ENCODE measurements around the gene CDC42EP2. TPM values are rescaled to one million over a fixed set of nuclear protein-coding genes. Genes with fewer than 3 reads are reported as not detected.

CDC42EP2 gene
- total and polyA plus RNA-seq, 3 donors from 2014 or later: 3.5 to 5.1 (median 4.4) TPM

DNA sequence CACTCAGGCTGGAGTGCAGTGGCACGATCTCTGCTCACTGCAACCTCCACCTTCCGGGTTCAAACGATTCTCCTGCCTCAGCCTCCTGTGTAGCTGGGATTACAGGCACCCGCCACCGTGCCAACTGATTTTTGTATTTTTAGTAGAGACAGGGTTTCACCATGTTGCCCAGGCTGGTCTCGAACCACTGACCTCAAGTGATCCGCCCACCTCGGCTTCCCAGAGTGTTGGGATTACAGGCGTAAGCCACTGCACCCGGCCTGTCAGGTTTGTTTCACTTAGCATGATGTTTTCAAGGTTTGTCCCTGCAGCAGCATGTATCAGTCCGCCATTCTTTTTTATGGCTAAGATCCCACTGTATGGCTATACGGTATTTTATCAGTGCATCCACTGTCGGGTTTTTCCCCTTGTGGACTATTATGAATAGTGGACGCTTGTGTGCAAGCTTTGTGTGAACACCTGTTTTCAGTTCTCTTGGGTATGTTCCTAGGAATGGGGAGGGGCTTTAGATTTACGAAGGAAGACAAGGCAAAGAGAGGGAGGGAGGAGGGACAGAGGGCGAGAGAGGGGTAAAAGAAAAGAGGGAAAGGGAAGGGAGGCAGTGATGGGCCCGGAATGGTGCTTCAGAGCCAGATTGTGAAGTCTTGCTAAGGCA lies 13.9 kb upstream of the CDC42EP2 start:
- no peak overlapping the region for H3K4me3 ChIP-seq
- H3K9me3 ChIP-seq: no peaks in the 10 kb centered on the region
- H3K27me3 ChIP-seq: no peaks in the 10 kb centered on the region
- DNase-seq: no peak
- H3K4me1 ChIP-seq: peaks cover 26% of the 10 kb centered on the region
- no peak for TF ChIP-seq POLR2A (IDR thresholded peaks at IDR 0.05)
- TF ChIP-seq, protein P1, sequence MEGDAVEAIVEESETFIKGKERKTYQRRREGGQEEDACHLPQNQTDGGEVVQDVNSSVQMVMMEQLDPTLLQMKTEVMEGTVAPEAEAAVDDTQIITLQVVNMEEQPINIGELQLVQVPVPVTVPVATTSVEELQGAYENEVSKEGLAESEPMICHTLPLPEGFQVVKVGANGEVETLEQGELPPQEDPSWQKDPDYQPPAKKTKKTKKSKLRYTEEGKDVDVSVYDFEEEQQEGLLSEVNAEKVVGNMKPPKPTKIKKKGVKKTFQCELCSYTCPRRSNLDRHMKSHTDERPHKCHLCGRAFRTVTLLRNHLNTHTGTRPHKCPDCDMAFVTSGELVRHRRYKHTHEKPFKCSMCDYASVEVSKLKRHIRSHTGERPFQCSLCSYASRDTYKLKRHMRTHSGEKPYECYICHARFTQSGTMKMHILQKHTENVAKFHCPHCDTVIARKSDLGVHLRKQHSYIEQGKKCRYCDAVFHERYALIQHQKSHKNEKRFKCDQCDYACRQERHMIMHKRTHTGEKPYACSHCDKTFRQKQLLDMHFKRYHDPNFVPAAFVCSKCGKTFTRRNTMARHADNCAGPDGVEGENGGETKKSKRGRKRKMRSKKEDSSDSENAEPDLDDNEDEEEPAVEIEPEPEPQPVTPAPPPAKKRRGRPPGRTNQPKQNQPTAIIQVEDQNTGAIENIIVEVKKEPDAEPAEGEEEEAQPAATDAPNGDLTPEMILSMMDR (IDR thresholded peaks at IDR 0.05): no peak
- H3K27ac ChIP-seq: no peak overlapping the region
- H3K36me3 ChIP-seq (ENCODE audit: low read depth, missing control alignments): no peaks in the 10 kb centered on the region
- intact Hi-C loops (cut with DNase I; ENCODE audit: low total_unique reads): no loop called here
- 89 to 91% methylated on average over 17 of the region's 17 CpGs for WGBS, 2 donors

DNA sequence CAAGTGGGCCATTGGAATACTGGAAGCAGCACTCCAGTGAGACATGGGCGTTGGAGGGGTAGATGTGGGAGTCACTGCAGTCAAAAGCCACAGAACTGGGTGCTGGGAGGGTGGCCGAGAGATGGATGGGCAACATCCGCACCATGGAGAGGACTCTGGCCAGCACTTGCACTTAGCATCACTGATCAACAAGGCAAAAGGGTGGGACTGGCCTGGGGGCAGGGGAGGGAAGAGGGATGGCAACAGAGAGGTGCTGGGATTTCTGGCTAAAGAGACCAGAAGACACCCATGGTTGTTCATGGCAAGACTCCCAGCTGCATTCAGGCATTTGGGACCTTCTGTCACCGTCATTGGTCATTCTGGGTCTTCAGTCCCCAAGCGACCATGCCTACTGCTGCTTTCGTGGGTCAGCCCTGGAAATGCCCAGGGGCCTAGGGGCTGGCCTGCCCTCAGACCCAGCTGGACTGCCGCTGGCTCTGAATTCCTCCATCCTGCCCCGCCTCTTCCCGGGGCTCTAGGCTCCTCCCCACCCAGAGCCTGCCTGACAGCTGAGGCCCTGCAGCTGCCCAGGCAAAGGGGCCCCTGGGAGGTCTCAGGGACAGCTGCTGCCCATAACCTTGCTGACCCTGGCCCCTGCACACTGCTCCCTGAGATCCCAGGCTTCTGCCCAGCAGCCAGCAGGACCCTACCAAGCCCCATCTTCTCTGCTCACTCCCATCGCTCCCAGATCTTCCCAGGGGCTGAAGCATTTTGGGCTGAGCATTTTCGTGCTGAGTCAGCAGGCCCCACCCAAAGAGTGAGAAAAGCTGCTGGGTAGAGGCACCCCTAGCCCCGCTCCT lies 13.0 kb upstream of the CDC42EP2 start:
- Histone ChIP-seq H3K36me3 (ENCODE audit: low read depth, missing control alignments) (no peaks in the 10 kb centered on the region), H3K9me3 (no peaks in the 10 kb centered on the region), H3K27ac (no peak overlapping the region), H3K4me1 (peaks cover 22% of the 10 kb centered on the region), H3K4me3 (no peak overlapping the region), H3K27me3 (no peaks in the 10 kb centered on the region)
- TF ChIP-seq, protein P1 (IDR thresholded peaks at IDR 0.05): no peak
- intact Hi-C loops (cut with DNase I; ENCODE audit: low total_unique reads): no loop called here
- WGBS, 2 donors: 69 to 88% methylated on average over 5 to 12 of the region's 12 CpGs
- no peak for DNase-seq

DNA sequence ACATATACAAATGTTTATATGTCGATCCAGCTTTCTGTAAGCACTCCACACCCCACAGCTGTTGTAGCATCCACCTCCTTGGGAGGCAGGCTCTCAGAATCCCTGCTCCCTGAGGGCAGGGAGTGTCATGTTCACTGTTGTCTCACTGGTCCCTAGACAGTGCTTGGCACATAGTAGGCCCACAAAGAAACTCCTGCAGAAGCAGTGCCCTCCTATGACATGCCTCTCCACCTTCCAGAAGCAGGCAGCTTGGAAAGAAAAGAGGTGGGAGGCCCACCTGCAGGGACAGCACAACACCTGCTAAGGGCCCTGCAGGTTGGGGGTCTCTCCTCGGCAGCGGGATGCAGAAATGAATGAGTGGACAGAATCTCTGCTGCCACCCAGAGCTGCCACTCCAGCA lies 11.1 kb upstream of the CDC42EP2 start:
- Histone ChIP-seq H3K4me1 (peaks cover 11% of the 10 kb centered on the region), H3K36me3 (ENCODE audit: low read depth, missing control alignments) (no peaks in the 10 kb centered on the region), H3K27ac (no peak overlapping the region), H3K27me3 (no peaks in the 10 kb centered on the region), H3K4me3 (no peak overlapping the region), H3K9me3 (no peaks in the 10 kb centered on the region)
- no peak for TF ChIP-seq POLR2A (IDR thresholded peaks at IDR 0.05)
- TF ChIP-seq, protein P1 (IDR thresholded peaks at IDR 0.05): no peak
- no peak for DNase-seq
- intact Hi-C loops (cut with DNase I; ENCODE audit: low total_unique reads): no loop called here
- 87 to 100% methylated on average over 3 of the region's 3 CpGs for WGBS, 2 donors

DNA sequence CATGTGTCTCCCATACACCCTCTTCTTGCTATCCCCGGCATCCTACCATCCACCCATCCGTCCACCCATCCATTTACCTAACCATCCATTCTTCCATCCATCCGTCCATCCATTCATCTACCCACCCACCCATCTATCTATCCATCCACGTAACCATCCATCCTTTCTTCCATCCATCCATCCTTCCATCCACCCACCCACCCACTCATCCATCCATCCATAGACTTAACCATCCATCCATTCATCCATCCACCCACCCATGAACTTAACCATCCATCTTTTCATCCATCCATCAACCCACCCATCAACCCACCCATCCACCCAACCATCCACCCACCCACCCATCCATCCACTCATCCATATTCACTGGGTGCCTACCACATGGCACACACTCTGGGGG lies 10.6 kb upstream of the CDC42EP2 start:
- Histone ChIP-seq H3K27me3 (no peaks in the 10 kb centered on the region), H3K27ac (no peak overlapping the region), H3K4me3 (no peak overlapping the region), H3K36me3 (ENCODE audit: low read depth, missing control alignments) (no peaks in the 10 kb centered on the region), H3K9me3 (no peaks in the 10 kb centered on the region), H3K4me1 (peaks cover 6% of the 10 kb centered on the region)
- no peak for DNase-seq
- TF ChIP-seq POLR2A (IDR thresholded peaks at IDR 0.05): no peak
- WGBS, 2 donors: 98 to 99% methylated on average over 4 of the region's 4 CpGs
- intact Hi-C loops (cut with DNase I; ENCODE audit: low total_unique reads): no loop called here

DNA sequence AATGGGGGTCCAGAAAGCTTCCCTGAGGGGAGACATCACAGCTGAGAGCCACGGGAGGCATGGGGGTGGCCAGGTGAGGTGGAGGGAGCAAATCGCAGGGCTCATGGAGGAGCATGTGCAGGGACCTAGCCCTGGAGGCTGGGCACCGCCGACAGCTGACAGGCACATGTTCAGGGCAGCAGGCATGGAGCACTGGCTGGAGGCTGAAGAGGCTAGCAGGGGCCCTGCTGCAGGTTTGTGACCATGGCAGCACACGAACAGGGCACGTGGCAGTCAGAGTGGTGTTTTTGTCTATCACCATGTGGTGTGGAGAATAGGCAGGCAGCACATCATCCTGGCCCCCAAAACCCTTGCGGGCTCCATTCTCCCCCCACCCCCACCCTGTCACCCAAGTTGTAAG lies 10.1 kb upstream of the CDC42EP2 start:
- TF ChIP-seq, protein P1 (IDR thresholded peaks at IDR 0.05): no peak
- no peak for TF ChIP-seq POLR2A (IDR thresholded peaks at IDR 0.05)
- DNase-seq: no peak
- intact Hi-C loops (cut with DNase I; ENCODE audit: low total_unique reads): no loop called here
- H3K4me1 ChIP-seq: peaks cover 5% of the 10 kb centered on the region
- H3K27ac ChIP-seq: no peak overlapping the region
- 95 to 96% methylated on average over 7 of the region's 7 CpGs for WGBS, 2 donors
- H3K4me3 ChIP-seq: no peak overlapping the region
- no peaks in the 10 kb centered on the region for H3K27me3 ChIP-seq
- no peaks in the 10 kb centered on the region for H3K9me3 ChIP-seq
- H3K36me3 ChIP-seq (ENCODE audit: low read depth, missing control alignments): no peaks in the 10 kb centered on the region

All from testis (tissue), 3 donors.